ENCODE data around the gene TMEM202.
"Not testable (repeated sequence)": the region's sequence is repeated elsewhere in the genome, so short reads cannot be mapped to it uniquely, and the experiment has no call there.

TMEM202 gene

DNA sequence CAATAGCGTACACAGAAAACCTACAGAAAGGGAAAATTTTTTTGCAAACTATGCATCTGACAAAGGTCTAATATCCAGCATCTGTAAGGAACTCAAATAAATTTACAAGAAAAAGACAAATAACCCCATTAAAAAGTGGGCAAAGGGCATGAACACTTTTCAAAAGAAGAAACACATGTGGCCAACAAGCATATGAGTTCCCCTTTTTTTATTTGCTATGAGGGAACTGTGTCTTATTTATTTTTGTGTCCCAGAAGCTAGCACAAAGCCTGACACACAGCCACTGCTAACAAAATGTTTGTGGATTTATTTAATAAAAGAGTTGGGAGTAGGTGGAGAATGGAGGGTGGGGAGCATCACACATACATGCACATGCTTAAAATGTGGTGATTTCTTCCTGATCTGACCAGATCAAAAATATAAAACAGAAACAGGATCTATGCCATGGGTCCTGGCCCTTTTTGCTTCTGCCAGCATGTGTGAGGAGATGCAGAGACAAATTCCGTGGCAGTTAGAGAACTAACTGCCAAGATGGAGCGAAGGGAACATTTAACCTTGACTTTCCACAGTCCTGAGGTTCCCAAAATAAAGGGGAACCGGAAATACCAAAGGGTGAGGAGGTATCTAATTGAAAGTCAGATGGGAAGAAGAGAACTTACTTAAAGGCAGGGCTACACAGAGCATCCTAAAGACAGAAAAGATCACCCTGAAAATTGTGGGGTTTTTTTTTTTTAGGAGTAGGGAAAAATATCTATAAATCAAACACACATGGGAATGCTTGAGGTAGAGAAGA, at the start of gene TMEM202:
Gene TMEM202, plus strand, starts transcription at position 510 of the 793 bp plus-strand sequence. Its CDS starts 22 bp downstream, at position 532.
- DNase-seq, result no peak

GRCh38 chr15:72353266-72353665, 44.8 kb upstream of the TMEM202 start:
- DNase-seq, result no peak

GRCh38 chr15:72354496-72354895, 43.6 kb upstream of the TMEM202 start:
- DNase-seq, result no peak

DNA sequence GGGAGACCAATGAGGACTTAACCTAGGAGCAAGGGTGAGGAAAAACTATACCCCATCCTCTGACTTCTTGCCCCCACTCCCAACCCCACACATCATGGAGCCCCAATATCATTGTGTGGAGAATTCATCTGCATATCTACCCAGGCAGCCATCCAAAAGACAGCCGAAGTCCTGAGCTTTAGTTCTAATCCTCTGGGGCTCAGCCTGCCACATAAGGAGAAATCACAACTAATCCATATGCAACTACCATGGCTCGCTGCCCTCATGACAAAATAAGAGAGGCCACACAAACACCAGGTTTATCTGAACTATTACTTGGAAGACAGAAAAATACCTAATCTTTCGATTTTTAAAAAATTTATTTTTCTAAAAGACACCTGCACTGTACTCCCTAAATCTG, 40.0 kb upstream of the TMEM202 start:
- no peak for DNase-seq

DNA sequence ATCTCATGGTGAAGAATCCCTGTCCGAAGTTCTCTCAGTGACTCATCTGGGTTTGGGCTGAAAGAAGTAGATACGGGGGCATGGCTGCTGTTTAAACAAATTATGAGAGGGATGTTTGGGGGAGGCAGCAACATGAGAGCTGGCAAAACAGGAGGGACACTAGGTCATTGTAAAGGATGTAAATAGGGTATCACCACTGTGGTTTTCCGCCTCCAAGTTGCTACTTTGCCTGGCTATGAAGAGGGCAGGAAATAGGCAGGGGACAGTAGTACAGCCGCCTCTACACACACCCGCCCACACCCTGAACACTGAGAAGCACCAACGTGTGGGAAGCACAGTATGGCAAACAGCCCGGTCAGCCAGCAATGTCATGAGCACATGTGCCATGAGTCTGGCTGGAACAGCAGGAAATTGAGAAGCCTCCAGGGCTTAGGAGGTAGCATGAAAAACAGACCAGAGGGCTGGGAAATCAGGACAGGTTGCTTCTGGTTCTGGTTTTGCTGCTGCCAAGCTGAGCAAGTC, 39.4 kb upstream of the TMEM202 start:
- DNase-seq, result no peak

GRCh38 chr15:72361176-72361575, 36.9 kb upstream of the TMEM202 start:
- no peak for DNase-seq

- no peak for DNase-seq
Observed at GRCh38 chr15:72365844-72366243, 32.3 kb upstream of the TMEM202 start.

DNA sequence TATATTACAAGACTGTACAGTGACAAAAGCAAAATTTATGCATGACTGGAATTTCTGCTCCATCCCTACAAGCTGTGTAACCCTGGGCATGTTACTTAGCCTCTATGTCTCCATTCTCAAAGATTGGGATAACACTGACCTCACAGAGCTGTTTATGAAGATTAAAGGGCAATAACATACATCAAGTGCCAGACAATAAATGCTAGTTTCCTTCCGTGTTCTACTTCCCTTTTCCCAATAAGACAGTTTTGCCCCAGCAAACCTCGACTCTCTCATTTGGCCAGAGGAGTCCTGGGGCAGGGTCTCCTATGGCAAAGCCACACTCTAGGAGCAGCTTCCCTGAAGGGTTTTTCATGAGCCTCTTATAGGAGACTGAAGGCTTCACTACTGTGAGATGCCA, 29.8 kb upstream of the TMEM202 start:
- DNase-seq, result no peak

DNA sequence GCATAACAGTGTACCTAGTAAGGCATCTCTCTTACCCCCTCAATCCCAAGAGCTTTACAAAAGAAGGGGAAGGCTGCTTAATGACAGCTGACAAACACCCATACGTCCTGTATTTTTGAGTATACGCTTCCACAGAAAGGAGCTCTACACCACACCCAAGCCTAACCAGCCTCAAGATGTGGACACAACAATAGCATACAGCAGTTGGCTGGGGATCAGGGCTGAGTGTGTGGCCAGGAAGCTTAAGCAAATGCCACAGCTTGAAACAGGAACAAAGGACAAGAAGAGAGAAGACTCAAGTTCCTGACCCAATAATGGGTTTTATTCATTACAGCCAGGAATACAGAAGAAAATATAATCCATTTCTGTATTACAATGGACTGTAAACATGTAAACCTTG, 29.2 kb upstream of the TMEM202 start:
- DNase-seq, result no peak

- DNase-seq, result no peak
Observed at GRCh38 chr15:72369964-72370363, 28.1 kb upstream of the TMEM202 start.

DNA sequence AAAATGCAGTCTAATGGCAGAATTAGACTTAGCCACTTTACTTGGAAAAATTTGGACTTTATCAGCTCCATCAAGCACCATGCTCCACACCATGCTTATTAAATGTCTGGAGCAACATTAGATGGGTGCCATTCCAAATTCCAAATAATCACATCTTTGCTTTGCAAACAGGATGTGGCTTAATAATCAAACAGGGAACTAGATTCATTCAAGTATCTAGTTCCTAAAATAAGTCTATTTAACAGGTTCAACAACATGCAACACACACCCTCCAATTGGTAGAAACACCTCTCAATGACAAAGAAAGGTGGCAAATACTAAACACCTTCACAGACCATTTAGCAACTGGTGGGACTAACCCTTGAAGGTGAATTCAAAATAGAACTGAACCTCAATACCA, 25.7 kb upstream of the TMEM202 start:
- no peak for DNase-seq

DNA sequence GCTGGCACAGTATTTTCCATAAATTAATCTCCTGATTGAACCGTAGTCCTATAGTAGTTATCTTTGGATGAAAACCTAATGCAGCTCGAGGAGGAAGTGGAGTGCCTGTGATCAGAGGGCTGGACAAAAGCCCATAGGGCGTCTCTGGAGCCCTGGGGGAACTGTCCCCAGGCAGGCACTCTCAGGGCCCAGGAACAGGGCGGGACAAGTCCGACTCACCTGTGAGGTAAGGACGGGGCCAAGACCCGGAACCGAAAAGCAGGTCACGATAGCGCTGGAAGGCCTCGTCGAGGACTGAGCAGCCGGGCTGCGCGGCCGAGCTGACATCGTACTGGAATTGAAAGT, 22.6 kb upstream of the TMEM202 start:
- no peak for DNase-seq

DNA sequence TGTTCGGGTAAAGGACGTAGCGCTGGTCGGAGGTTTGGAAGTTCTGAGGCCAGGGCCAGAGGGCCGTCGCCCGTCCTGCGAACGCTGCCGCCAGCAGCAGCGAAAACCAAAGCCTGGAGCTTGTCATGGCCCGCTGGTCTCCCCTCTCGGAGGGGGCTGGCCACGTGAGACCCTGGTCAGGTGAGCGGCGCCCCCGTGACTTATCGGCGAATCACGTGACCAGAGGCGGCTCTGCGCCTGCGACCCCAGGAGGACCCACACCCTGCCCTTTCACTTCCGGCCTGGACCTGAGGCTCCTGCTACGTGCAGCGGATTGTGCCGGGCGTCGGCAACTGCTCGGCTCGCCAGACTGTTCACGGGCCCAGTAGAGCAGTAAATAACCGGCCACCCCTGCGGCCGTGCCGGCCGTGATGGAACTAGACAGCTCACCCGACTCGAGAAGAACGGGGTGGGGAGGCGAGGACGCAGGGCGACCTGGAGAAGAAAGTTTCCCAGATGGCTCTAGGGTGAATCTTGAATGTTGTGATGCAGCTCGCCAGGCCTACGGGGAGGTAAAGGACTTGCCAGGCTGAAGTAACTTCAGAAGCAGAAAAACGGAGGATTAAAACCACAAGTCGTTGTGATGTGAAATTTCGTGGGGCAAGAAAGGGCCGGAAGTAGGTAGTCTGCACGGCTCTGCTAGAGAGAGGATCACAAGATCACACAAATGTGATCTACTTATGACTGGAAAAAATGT, 22.1 kb upstream of the TMEM202 start, which contains the start of gene HEXA:
Gene HEXA, minus strand, starts transcription at position 169 of the 736 bp plus-strand sequence. Its CDS starts 42 bp downstream, at position 127.
- peak; percentile 91 for DNase-seq

- DNase-seq, result no peak
Observed at GRCh38 chr15:72377331-72377730, 20.8 kb upstream of the TMEM202 start.

DNA sequence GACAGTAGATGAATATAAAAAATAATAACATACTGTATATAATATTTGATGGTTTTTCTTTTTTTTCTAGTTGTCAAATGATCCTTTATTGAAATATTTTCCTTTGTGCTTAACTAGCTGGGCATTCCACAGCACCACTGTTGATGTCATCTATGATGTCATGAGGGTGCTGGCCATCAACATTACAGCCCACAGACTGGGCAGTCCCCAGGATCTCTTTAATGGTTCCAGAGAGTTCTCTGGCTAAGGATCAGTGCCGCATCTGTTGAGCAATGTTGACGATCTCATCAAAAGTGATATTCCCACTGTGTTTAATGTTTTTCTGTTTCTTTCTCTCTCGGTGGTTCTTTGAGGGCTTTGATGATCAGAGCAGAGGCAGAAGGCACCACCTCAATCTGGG, 19.0 kb upstream of the TMEM202 start:
- not testable (repeated sequence) for DNase-seq

DNA sequence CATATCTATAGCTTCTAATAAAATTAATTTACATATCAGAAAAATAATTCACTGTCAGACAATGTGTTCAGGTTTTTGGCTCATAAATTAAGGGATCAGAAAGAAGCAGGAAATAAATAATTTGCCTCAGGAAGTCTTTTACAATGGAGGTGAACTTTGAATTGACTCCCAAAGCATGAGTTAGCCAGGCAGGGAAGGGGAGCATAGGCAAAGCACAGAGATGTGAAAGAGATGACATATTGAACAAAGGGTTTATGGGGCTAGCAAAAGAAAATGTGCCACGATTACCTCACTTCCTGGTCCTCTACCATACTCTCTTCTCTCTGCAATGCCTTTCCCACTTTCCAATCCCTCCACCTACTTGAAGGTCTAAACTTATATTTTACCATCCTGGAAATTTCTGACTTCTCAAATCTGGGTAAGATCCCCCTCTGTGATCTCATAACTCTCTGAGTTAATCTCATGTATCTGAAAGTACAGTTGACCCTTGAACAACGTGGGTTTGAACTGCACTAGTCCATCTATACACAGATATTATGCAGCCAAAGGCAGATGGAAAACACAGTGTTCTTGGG, 18.2 kb upstream of the TMEM202 start:
- no peak for DNase-seq

DNA sequence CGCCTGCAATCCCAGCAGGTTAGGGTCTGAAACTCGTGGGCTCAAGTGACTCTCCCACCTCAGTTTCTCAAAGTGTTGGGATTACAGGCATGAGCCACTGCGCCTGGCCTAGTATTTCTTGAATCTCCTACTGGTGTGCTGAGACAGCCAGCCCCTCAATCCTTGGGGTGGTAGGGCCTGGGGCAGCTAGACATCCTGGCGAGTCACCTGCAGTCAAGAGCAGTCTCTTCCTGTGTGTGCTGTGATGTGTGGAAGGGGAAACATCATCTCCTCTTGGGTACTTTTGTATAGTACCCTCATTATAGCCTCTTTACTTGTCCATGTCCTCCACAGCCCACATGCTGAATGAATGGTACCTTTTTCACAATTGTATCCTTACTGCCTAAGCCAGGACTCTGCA, 17.4 kb upstream of the TMEM202 start:
- DNase-seq, result no peak

DNA sequence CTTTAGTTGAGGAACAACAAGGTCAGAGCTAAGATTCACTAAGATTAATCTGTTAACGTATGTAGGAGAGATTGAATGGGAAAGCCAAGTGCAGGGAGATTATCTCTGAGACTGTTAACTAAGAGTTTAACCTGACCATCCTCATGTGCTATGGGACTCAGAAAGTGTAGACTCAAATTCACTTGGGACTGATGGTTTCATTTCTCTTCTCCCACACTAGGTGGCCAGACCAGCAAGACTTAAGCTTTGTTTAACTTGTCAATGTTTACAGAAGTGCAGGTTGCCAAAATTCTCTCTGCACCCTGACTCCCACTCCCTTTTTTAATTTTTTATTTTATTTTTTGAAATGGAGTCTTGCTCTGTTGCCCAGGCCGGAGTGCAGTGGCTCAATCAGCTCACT, 16.0 kb upstream of the TMEM202 start:
- DNase-seq, result no peak

GRCh38 chr15:72387741-72388140, 10.4 kb upstream of the TMEM202 start:
- no peak for DNase-seq

DNA sequence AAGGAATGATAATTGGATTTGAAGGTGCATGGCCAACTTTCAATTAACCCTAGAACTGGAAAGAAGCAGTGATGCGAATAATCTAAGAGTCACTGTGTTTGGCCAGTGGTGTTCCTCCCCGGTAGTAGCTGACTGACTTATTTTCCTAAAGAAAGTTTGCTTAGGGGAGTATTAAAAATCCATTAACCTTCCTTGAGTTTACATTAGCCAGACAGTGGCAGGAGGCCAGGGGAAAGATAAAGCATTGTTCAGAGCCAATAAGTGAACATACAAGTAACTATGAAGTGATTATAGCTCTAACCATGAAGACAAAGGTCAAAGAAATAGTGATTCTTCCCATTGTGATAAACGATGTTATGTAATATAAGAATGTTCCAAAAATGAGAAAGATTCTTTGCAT, 8.9 kb upstream of the TMEM202 start:
- no peak for DNase-seq

DNA sequence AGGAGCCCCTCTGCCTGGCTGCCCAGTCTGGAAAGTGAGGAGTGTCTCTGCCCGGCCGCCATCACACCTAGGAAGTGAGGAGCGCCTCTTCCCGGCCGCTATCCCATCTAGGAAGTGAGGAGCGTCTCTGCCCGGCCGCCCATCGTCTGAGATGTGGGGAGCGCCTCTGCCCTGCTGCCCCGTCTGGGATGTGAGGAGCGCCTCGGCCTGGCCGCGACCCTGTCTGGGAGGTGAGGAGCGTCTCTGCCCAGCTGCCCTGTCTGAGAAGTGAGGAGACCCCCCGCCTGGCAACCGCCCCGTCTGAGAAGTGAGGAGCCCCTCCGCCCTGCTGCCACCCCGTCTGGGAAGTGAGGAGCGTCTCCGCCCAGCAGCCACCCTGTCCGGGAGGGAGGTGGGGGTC, 1.8 kb upstream of the TMEM202 start:
- not testable (repeated sequence) for DNase-seq

GRCh38 chr15:72398648-72399047, 543 bp downstream of the TMEM202 start:
- no peak for DNase-seq

GRCh38 chr15:72402726-72403125, 4.6 kb downstream of the TMEM202 start:
- DNase-seq, result no peak

- DNase-seq, result no peak
Observed at GRCh38 chr15:72404356-72404755, 6.3 kb downstream of the TMEM202 start.

Data from NCI-H1092 (cell line).